Stimulated activated CD4-positive, alpha-beta T cell treated with anti-CD3 and anti-CD28 coated beads, Interleukin-12 subunit alpha, Interleukin-12 subunit beta, amount 100 ng/mL, for 24 hours (primary cell): ENCODE measurements around the gene ODAD2.
"Not testable (repeated sequence)": the region's sequence is repeated elsewhere in the genome, so short reads cannot be mapped to it uniquely, and the experiment has no call there.

Source experiments
- DNase-seq, 2 experiments: peaks; one replicate each; pipeline ENCODE4 v3.0.0-alpha.2; 2020; ENCODE audit warnings: low read depth in 2 of 2

The ODAD2 gene, protein sequence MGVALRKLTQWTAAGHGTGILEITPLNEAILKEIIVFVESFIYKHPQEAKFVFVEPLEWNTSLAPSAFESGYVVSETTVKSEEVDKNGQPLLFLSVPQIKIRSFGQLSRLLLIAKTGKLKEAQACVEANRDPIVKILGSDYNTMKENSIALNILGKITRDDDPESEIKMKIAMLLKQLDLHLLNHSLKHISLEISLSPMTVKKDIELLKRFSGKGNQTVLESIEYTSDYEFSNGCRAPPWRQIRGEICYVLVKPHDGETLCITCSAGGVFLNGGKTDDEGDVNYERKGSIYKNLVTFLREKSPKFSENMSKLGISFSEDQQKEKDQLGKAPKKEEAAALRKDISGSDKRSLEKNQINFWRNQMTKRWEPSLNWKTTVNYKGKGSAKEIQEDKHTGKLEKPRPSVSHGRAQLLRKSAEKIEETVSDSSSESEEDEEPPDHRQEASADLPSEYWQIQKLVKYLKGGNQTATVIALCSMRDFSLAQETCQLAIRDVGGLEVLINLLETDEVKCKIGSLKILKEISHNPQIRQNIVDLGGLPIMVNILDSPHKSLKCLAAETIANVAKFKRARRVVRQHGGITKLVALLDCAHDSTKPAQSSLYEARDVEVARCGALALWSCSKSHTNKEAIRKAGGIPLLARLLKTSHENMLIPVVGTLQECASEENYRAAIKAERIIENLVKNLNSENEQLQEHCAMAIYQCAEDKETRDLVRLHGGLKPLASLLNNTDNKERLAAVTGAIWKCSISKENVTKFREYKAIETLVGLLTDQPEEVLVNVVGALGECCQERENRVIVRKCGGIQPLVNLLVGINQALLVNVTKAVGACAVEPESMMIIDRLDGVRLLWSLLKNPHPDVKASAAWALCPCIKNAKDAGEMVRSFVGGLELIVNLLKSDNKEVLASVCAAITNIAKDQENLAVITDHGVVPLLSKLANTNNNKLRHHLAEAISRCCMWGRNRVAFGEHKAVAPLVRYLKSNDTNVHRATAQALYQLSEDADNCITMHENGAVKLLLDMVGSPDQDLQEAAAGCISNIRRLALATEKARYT

DNA sequence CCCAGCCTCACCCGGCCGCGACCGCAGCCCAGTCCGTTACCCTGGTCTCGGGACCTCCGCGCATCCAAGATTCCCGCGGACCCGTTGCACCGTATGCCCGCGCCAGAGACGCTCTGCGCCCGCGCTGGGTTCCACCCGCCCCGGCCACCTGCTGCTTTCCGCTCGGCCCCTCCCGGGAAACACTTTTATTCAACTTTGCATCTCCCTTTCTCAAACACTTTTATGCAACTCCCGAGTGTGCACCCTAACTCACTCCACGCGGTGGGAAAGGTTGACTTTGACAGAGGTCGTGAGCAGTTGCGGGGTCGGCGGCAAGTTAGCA, at the start of gene ODAD2:
Gene ODAD2 (minus strand): TSS at position 126 of the 322 bp plus-strand sequence. CDS start 3,937 bp downstream, outside the sequence.
- DNase-seq: no peak

DNA sequence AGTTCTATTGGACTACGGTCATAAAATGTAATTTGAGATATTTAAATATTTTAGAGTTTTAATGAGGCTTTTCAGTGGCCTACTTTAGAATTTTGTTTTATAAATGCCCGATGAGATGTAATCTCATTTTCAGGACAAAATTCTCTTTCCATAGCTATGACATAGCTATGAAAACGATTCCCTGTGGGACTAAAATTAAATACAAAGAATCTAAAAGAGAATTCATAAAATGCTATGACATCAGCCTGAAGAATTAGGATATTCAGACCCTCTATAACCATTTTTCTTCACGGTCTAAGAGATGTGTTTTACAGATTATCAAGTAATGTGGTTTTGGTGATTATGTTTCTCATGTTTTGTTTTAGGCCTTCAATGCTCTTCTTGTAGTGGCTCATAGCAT, 48.2 kb upstream of the ODAD2 start:
- DNase-seq: no peak

DNA sequence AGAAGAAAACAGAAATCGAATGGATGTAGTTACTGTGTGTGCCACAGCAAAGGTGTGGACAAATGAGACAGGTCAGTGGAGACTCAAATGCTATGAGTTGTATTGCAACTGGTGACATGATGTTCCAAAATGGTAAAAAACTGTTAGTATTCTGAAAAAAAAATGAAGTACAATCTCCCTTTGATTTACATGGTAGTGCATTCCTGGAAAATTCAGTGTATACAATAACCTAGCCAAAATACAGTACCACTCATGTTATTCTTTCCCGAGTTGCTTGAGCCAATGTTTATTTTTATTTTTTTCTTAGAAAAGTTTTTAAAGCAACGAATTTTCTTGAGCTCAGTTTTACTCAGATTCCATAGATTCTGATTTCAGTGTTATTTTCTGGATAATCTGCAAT, 47.7 kb upstream of the ODAD2 start:
- DNase-seq: no peak

DNA sequence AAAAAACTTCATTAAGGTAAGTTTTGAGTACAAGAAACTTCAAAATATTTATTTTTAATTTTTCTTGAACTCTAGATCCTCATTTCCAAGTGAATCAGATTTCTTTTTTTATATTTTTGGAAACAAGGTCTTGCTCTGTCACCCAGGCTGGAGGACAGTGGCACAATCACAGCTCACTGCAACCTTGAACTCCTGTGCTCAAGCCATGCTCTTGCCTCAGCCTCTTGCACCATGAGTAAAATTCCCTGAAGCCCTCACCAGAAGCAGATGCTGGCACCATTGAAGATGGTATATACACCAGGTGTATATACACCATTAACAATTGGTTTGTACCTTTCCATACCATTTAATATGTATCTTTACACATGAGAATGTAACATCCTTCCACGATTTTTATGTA, 45.1 kb upstream of the ODAD2 start:
- no peak for DNase-seq

DNA sequence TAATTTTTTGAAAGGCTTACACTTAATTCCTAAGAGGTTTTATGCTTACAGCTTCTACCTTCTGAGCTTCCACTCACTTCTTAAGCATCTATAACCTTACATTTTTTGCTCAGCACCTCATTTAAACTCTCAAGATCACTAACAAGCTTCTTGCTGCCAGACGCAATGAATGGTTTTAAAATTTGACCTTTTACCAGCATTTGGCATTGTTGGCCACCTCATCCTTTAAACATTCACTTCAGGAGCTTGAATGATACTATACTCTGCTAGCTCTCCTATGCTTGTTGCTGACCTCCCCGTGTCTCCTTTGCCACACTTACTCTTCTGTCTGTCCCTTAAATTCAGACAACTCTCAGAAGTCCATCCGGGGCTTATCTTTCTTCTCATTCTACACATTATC, 37.7 kb upstream of the ODAD2 start:
- DNase-seq: no peak

DNA sequence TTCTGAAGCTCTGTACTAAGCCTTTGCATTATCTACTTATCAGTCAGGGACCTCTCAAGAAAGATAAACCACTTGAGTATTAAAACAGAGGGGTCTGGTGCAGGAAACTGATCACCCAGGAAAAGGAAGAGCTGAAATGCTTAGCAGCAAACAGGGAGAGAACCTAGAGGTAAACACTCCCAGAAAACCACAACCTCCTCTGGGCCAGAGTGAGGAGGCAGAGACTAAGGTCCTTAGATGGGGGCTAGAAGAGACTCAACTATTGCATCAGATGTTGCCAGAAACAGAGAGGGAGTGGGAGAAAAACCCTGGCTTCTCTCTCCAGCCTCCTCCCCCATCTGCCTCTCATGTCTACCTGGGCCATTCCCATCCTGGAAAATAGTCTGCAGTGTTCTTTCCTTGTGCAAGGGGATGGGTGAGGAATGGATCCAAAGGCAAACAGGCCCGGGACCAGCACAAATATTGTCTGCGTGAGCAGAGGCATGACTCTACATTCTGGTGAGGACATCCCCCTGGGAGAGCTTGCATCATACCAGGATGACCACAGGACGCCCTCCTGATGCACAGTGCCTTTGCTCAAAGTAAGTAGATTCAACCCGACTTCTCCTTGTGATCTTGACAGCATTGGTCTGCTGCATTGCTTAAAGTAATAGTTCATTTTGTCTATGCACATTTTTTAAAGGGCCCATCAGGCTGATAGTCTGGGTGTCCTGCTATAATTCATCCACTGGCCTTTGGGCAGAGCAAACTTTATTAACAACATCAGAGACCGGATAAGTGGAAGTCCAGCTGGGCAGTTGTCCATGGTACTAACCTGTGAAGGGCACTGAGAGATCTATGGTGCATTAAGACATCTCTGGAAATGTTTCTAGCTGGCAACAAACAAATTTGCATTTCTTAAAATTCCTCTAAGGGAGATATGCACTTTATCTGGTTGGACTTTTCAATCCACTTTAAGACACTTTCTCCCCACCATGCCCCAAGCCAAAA, 22.4 kb upstream of the ODAD2 start:
- DNase-seq: no peak

DNA sequence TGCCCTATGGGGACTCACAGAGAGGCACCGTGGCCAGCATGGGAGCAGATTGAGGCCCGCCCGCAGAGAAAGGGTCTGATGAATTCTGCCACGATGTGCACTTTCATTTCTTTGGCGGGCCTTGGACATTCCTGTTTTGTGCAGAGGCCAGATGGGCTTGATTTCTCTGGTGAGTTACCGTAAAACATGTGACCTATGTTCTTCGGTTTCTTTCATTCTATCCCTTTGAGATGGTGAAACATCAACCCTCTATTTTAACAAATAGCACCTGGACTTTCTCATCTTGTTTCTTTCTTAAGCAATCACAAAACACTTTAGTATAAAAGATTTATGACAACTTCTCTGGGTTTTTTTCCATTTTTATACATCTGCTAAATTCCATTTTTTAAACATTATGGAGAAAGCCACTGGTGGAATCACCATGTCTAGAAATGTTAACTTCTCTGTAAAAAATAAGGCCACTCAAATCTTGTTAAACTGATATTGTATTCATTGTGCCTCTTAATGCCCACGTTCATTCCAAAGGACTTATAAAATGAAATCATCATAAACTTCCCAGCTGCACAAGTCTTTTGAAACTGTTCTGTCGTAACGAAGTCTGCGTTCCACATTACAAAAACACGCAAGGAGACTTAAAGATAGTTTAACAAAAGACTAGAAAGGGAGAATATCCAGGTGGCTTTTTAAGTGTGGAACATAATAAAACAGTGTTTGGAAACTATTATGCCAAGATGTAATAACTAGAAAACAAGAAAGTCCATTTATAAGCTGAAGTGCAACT, 21.4 kb upstream of the ODAD2 start:
- no peak for DNase-seq

DNA sequence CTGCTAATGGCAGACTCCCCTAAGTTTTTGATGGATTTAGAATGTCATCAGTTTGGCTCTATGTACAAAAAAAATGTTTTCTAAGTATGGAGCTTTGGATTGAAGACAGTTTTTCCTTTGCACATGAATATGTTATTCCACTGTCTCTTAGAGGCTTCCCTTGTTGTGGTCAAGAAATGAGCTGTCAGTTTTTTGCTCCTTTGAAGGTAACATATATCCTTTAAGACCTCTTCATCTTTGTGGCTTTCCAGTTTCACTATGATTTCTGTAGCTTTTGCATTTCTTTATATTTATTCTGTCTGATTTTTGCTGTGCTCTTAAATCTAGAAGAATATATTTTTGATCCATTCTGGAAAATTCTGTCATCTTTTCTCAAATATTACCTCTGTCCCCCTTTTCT, 15.8 kb upstream of the ODAD2 start:
- no peak for DNase-seq

DNA sequence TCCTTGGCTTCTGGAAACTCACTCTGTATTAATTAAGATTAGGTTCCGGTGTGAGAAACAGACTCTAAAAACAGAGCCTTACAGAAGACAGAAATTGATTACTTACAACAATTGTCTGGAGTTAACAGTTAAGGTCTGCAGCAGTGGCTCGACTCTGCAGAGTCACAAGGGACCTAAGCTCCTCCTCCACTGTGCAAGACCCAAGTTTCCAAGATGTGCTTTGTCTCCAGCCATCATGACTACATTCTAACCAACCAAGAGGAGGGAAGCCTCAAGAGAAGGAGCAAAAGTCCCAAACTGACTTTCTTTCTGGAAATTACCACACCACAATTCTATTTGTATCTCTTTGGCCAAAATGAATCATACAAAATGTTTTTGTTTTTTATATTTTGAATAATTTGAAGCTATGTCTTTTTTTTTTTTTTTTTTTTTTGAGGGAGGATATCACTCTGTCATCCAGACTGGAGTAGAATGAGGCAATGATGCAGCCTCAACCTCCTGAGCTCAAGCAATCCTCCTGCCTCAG, 14.2 kb upstream of the ODAD2 start:
- no peak for DNase-seq

DNA sequence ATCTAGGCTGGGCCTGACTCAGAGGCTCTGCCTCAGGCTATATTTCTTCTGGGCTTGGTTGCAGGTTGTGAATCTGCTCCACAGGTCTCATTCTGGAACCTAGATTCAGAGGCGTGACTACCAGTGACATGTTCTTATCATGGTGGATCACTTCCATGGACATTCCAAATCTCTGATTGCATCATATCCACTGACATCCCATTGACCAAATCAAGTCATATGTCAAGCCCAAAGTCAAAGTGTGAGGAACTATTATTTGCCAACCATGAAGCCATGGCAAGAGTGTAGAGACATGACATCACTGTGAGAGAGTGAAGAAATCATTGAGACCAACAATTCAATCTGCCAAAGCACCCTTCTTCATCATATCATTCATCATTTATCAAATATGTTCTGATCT, 11.9 kb upstream of the ODAD2 start:
- no peak for DNase-seq

DNA sequence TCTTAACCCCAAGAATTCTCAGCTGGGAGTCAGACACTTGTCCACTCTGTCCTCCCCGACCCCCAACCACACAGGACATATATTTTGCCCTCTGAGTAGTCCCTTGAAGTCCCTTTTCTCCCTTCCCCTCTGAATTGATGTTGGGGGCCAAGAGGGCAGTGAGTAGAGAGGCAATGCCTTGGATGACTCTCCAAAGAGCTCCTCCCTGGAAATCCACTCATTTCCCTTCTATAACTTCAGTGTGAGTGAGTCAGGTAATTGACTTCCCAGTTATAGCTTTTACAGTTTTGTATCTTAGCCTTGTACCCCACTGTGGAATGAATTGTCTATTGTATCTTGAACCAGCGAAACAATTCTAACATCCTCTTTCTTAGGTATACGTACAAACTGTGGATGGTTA, 9.2 kb upstream of the ODAD2 start:
- no peak for DNase-seq

DNA sequence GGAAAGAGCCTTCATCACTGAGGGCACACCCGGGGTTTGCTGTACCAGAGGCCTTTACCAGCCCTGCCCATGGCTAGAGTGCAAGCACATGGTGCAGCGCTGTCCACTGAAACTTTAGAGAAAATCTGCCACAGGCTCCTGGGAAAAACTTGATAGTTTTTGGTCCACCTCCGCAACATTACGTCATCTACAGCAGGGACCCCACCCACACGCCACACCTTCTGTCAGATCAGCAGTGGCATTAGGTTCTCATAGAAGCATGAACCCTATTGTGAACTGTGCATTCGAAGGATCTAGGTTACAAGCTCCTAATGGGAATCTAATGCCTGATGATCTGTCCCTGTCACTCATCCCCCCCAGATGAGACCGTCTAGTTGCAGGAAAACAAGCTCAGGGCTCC, 2.5 kb upstream of the ODAD2 start:
- no peak for DNase-seq

DNA sequence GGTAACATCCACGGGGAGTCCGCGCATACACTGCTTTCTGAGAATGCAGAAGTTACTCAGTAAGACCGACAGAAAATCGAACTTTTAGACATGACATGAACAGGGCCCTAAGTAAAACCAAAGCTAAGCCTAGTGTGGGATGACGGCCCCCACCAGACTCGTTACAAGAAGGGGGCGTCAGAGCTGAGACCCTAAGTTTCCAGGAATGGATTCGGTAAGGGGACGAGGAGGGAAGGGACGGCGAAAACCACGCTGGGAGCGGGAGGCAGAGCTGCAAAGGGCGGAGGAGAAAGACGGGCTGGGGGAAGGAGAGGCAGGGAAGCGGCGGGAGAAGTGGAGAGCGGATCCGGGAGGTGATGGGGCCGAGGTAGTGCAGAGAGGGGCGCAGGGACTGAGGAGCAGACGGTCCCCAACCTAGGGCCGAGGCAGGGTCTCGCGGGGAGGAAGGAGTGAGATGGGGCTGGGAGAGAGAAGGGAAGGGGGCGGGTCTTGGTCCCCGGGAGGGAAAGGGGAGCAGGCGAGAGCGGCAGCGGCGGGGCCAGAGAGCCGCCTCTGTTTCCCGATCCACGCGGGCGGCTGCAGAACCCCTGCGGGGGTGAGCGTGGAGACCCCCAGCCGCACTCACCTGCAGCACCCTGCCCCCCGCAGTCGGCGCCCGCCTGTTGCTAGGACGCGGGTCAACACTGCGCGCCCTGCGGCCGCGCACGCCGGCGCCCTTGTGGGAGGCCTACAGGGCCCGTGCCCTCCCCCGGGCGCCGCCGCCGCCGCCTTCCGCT, 513 bp downstream of the ODAD2 start:
- DNase-seq: peak in 1 of 2 experiments; percentile 12

DNA sequence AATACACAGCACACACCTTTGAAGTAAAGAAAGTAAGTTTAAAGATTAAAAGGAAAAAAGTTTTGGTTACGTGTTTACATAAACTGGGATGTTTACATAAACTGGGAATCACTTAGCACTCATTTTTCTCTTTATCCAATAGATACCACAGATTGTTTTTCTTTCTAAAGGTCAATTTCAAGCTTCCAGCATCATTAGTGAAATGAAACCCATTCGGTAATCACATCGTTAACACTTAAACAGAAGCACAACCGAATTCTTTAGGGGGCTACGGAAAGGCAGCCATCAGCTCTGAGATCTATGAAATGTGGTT, 1.1 kb downstream of the ODAD2 start:
- DNase-seq: no peak

DNA sequence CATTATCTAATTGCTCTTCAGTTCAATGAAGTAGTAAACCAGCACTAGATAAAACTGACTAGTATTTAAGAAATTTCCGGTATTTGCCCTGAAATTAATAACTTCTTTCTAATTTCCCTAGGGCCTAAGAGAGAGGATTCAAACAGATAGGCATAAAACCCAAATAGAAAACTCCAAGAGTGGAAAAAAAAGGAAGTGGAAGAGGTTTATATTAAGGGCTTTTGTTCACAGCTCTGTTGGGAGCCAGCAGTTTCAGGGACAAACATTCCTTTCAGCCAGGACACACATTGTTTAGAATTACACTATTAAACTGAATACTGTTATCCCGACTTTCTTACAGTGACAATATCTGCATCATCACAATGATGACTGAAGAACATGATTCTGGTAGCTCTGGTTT, 3.6 kb downstream of the ODAD2 start:
- DNase-seq: no peak

DNA sequence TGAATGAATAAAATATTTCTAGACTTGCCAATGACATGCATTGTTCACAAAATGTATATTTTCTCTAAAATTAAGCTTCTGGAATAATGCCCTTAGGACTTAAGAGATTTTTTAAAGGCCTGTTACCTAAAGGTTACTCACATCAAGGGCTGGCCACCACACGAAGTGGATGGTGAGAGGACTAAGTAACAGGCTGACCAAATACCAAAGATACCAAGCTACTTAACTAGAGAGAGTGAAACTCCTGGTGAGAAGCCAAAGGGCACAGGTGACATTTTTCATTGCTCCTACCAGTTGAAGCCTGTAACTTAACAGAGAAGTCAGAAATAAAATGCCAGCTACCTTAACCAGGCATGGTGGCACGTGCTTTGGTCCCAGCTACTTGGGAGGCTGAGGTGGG, 9.5 kb downstream of the ODAD2 start:
- DNase-seq: not testable (repeated sequence)

DNA sequence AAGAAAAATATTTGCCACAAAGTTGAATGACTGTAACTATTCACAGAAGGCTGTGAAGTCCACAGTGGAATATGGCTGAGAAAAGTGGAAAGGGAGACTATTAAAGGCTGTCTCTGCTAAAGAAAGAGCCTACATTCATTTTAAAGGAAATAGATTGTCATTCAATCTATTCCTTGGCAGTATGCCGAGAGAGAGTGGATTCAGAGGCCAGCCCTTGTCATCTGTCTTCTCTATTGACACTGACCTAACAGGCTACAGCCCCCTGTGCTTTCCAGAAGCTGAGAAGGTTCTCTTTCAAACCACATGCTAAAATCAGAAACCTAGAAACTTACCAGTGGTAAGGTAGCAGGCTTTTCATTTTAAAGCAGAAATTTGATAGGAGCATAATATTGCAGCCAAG, 12.1 kb downstream of the ODAD2 start:
- no peak for DNase-seq

DNA sequence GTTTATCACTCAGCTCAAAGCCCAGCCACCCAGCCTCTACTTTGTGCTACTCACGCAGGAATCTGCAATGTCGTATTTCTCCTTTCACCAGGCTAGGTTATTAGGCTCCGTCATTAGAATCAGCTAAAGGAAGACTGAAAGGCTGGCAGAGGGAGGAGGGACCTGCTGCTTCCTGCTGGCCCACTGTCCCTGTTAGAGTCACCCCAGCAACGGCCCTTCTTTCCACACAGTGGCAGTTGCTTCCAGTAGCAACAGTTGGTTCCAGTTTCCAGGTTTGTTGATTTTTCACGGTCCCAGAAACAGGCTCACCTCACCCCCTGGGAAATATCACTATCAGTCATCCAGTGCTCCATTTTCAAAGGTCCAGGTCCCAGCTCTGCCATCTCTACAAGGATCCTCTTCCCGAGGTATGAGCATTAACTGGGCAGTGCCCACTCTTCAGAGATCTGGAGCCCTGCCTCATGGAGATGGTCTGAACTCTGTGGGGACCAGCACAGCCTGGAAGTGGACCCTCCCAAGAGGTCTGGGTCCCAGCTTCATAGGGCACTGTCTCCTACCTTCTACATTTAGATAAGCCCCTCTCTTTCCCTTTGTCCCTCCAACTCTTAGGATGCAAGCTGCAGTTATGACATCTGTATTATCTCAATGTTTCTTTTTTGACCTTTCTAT, 15.9 kb downstream of the ODAD2 start:
- DNase-seq: no peak

DNA sequence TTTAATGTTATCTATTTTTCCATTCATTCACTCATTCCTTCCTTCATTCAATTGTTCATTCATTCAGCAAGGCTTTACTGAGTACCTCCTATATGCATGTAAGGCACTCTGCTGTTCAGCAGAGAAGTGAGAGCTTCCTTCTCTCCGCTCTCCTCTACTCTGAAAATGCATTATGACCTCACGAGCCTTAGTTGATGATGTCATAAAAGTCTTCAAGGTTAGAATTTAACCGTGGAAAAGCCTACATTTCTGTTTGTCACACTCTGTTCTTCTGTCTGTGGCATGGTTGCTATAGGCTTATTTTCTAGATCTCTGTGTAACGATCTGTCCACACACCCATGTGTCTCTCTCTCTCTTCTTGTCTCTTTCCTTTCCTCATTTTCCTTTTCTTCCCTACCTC, 17.1 kb downstream of the ODAD2 start:
- no peak for DNase-seq
